ENCODE results near the gene MTHFSD.

- no peak for TF ChIP-seq POLR2A (IDR thresholded peaks at IDR 0.05; ENCODE audit: low read length)
- TF ChIP-seq GATA1 (IDR thresholded peaks at IDR 0.05; ENCODE audit: low read depth, low read length) = no peak
Observed at GRCh38 chr16:86505899-86506864, 48.9 kb downstream of the MTHFSD start.

Data from erythroblast (primary cell).